BE2C (cell line): ENCODE measurements around the gene PLAAT2.
"Not testable (repeated sequence)": the region's sequence is repeated elsewhere in the genome, so short reads cannot be mapped to it uniquely, and the experiment has no call there.

ENCODE experiments used
- DNase-seq: peaks from one replicate; pipeline ENCODE4 v3.0.0-alpha.2; 2020
- H3K27me3 ChIP-seq: fragments of 250-450 bp; sonication (Bioruptor Pico); 2 replicates; pipeline ENCODE4 v1.5.1; 2020; ENCODE audit warnings: mild to moderate bottlenecking
- H3K36me3 ChIP-seq: fragments of 250-450 bp; sonication (Bioruptor Pico); 2 replicates; pipeline ENCODE4 v1.5.1; 2020; ENCODE audit warnings: mild to moderate bottlenecking
- H3K4me1 ChIP-seq: fragments of 250-450 bp; sonication (Bioruptor Pico); 2 replicates; pipeline ENCODE4 v1.5.1; 2020
- H3K4me3 ChIP-seq: 2 replicates; pipeline ENCODE4 v1.5.1; 2011; ENCODE audit warnings: low read depth, low read length
- H3K9me3 ChIP-seq: fragments of 250-450 bp; sonication (Bioruptor Pico); 2 replicates; pipeline ENCODE4 v1.5.1; 2020
- CTCF ChIP-seq: IDR thresholded peaks from 2 replicates; pipeline ENCODE4 v1.5.1; 2012; ENCODE audit warnings: mild to moderate bottlenecking, low read depth, low read length

Gene PLAAT2

GRCh38 chr11:63556404-63557013 is 6.7 kb downstream of the PLAAT2 start:
- Histone ChIP-seq H3K36me3 (no peaks in the 10 kb centered on the region), H3K27me3 (no peaks in the 10 kb centered on the region), H3K4me1 (no peaks in the 10 kb centered on the region), H3K4me3 (no peak overlapping the region), H3K9me3 (no peaks in the 10 kb centered on the region)
- TF ChIP-seq CTCF, result no peak
- DNase-seq, result no peak

GRCh38 chr11:63554877-63555223 is 8.3 kb downstream of the PLAAT2 start:
- Histone ChIP-seq H3K27me3 (no peaks in the 10 kb centered on the region), H3K4me1 (no peaks in the 10 kb centered on the region), H3K4me3 (no peak overlapping the region), H3K9me3 (no peaks in the 10 kb centered on the region), H3K36me3 (no peaks in the 10 kb centered on the region)
- TF ChIP-seq CTCF, result no peak
- no peak for DNase-seq

GRCh38 chr11:63553759-63554158 is 9.4 kb downstream of the PLAAT2 start:
- no peaks in the 10 kb centered on the region for H3K4me1 ChIP-seq
- no peaks in the 10 kb centered on the region for H3K9me3 ChIP-seq
- no peaks in the 10 kb centered on the region for H3K36me3 ChIP-seq
- no peak for TF ChIP-seq CTCF
- DNase-seq, result no peak
- H3K4me3 ChIP-seq, result no peak overlapping the region
- H3K27me3 ChIP-seq, result no peaks in the 10 kb centered on the region

- H3K4me3 ChIP-seq, result no peak overlapping the region
- H3K36me3 ChIP-seq, result no peaks in the 10 kb centered on the region
- H3K9me3 ChIP-seq, result no peaks in the 10 kb centered on the region
- TF ChIP-seq CTCF, result no peak
- no peaks in the 10 kb centered on the region for H3K4me1 ChIP-seq
- H3K27me3 ChIP-seq, result no peaks in the 10 kb centered on the region
- no peak for DNase-seq
These were observed 10.3 kb downstream of the PLAAT2 start for GRCh38 chr11:63552921-63553320.

- no peak for DNase-seq
- Histone ChIP-seq H3K4me1 (no peaks in the 10 kb centered on the region), H3K36me3 (no peaks in the 10 kb centered on the region), H3K4me3 (no peak overlapping the region), H3K9me3 (no peaks in the 10 kb centered on the region), H3K27me3 (no peaks in the 10 kb centered on the region)
- no peak for TF ChIP-seq CTCF
These were observed 11.3 kb downstream of the PLAAT2 start for GRCh38 chr11:63551889-63552266.

GRCh38 chr11:63551091-63551888 is 11.9 kb downstream of the PLAAT2 start:
- no peak for TF ChIP-seq CTCF
- DNase-seq, result no peak
- H3K4me1 ChIP-seq, result no peaks in the 10 kb centered on the region
- H3K36me3 ChIP-seq, result no peaks in the 10 kb centered on the region
- H3K9me3 ChIP-seq, result no peaks in the 10 kb centered on the region
- no peaks in the 10 kb centered on the region for H3K27me3 ChIP-seq
- no peak overlapping the region for H3K4me3 ChIP-seq

- not testable (repeated sequence) for DNase-seq, H3K4me3 ChIP-seq, H3K27me3 ChIP-seq, H3K9me3 ChIP-seq, H3K36me3 ChIP-seq, H3K4me1 ChIP-seq
These were observed 13.0 kb downstream of the PLAAT2 start for GRCh38 chr11:63550156-63550700.
